KOPT-K1 (cell line): ENCODE measurements around the gene COQ8A.
"Not testable (repeated sequence)": the region's sequence is repeated elsewhere in the genome, so short reads cannot be mapped to it uniquely, and the experiment has no call there.

Experiments
- H3K27ac ChIP-seq: fragments of 200-600 bp; sonication (generic); 2 replicates; pipeline ENCODE4 v1.5.1; 2016; ENCODE audit warnings: antibody characterized with exemption, mild to moderate bottlenecking, low read depth, low read length; ENCODE audit not compliant: poor library complexity, severe bottlenecking
- H3K36me3 ChIP-seq: fragments of 200-600 bp; sonication (generic); 2 replicates; pipeline ENCODE4 v1.5.1; 2017; ENCODE audit warnings: antibody characterized with exemption, mild to moderate bottlenecking, low read length, moderate library complexity; ENCODE audit not compliant: insufficient read depth
- H3K9me3 ChIP-seq: fragments of 200-600 bp; sonication (generic); 2 replicates; pipeline ENCODE4 v1.5.1; 2017; ENCODE audit warnings: antibody characterized with exemption, low read length, mild to moderate bottlenecking; ENCODE audit not compliant: insufficient read depth, poor library complexity, severe bottlenecking

The COQ8A gene

DNA sequence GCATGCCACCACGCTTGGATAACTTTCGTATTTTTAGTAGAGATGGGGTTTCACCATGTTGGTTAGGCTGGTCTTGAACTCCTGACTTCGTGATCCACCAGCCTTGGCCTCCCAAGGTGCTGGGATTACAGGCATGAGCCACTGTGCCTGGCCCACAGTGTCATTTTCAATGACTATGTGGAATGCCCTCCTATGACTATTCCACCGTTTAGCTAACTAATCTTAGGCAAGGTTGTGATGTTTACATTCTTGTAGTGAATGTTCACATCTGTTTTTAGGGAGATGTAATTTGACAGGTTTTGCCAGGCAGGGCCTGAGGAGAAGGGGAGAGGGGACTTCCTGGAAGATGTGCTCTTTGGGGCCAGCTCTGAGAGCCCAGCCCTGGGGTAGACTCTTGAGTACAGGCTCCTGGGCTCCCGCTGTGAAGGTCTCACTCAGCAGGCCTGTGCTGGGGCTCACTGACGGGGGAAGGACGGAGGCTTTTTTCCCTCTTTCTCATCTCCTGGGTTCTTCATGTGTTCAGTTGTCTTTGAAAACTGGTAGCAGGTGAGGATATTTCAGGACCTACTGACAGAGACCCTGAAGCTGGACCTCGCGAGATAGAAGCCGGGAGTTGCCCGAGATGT lies 13.2 kb downstream of the COQ8A start:
- H3K27ac ChIP-seq: no peak overlapping the region
- H3K9me3 ChIP-seq: peaks cover 12% of the 10 kb centered on the region
- H3K36me3 ChIP-seq: no peaks in the 10 kb centered on the region

DNA sequence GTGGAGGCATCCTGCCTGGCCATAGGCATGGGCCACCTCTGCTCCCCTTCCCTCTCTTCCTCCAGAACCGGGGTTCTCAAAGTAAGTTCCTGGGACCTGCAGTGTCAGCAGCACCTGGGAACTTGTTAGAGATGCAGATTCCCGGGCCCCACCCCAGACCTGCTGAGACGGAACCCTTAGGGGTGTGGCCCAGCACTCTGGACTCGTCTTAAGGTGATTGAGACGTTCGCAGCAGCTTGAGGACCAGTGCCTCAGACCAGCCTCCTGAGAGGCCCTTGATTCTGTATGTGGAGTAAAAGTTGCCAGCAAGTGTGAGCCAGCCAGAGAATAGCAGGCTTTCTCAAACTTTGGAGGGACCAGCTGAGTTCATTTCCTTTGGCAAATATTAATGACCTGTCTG lies 14.2 kb downstream of the COQ8A start:
- peaks cover 22% of the 10 kb centered on the region for H3K9me3 ChIP-seq

DNA sequence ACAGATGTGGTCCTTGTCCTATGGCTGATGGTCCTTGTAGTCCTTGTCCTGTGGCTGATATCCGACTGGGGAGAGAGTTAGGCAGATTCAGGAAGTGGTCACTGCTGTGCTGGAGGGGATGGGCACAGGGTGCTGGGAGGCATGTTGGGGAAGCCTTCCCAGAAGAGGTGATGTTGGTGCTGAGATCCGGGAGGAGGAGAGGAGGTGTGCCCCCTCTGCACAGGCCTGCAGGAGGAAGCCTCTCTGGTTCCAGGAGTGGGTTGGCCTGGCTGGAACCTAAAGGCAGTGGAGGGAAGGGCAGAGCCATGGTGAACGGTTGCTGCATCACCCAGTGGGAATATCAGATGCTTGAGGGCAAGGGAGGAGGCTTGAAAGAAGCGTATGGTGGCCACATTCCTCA lies 14.7 kb downstream of the COQ8A start:
- Histone ChIP-seq H3K36me3 (no peaks in the 10 kb centered on the region), H3K9me3 (peaks cover 26% of the 10 kb centered on the region), H3K27ac (no peak overlapping the region)

More for the DNA sequence above, 14.2 kb downstream of the COQ8A start:
- H3K36me3 ChIP-seq: no peaks in the 10 kb centered on the region
- no peak overlapping the region for H3K27ac ChIP-seq

DNA sequence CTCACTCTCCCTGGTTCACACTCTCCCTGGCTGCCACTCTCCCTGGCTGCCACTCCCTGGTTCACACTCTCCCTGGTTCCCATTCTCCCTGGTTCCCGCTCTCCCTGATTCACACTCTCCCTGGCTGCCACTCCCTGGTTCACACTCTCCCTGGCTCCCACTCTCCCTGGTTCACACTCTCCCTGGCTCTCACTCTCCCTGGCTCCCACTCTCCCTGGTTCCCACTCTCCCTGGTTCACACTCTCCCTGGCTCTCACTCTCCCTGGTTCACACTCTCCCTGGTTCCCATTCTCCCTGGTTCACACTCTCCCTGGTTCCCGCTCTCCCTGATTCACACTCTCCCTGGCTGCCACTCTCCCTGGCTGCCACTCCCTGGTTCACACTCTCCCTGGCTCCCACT lies 15.8 kb downstream of the COQ8A start:
- H3K9me3 ChIP-seq: peaks cover 33% of the 10 kb centered on the region
- H3K27ac ChIP-seq, H3K36me3 ChIP-seq: not testable (repeated sequence)

DNA sequence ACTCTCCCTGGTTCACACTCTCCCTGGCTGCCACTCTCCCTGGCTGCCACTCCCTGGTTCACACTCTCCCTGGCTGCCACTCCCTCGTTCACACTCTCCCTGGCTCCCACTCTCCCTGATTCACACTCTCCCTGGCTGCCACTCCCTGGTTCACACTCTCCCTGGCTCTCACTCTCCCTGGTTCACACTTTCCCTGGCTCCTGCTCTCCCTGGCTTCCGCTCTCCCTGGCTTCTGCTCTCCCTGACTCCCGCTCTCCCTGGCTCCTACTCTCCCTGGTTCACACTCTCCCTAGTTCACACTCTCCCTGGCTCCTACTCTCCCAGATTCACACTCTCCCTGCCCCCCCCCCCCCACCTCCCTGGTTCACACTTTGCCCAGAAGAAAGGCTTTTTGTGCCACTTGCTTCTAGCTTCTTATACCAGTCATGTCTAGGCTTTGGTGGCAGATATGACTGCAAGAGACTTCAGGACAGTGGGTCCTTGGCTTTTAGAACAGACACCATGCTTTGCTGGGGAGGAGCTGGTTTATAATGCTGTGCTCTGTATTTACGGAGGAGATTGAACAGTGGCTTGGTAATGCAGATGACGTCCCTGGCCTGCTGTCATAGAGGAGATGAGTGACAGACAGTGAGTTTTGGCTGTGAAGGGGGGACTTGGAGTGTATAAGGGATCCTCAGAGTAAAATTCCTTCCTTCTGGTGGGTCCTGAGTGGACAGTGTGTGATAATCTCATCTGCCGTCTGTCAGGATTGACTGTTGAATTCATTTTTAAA lies 17.0 kb downstream of the COQ8A start:
- Histone ChIP-seq H3K27ac (no peak overlapping the region), H3K36me3 (no peaks in the 10 kb centered on the region), H3K9me3 (peaks cover 33% of the 10 kb centered on the region)

DNA sequence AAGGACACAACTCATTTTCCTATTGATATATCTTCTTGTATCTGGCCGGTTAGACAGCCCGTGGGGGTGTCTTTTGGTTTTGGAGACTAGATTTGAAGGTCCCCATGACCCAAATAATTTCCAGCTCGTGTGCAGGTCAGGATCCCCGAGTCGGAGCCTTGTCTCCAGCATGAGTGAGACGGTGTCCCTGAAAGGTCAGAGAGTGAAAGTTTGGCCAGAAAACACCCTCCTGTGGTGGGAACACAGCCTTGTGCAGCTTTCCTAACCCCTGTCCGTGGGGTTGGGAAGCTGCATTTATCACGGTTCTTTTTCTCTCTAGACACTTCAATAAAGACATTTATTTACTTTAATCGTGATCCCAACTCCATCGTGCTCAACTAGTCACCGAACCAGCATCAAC lies 17.6 kb downstream of the COQ8A start:
- Histone ChIP-seq H3K9me3 (peaks cover 33% of the 10 kb centered on the region), H3K36me3 (no peaks in the 10 kb centered on the region)

DNA sequence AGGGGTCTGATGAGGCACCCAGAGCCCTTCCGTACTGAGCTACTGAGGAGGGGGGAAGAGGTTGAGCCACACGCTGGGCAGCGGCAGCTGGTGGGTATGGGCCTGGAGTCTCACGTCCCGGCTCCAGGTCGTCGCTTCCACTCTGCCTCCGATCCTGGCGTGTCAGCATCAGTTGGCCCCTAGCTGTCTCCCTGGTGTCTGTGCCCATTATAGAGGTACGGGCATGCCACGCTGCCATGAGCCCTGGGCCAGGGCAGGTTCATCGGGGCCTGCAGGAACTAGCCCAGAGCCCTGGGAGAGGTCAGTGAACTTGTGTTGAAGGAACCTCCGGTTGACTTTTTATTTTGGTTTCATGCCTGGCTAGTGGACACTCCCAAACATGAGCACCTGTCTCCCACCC lies 18.2 kb downstream of the COQ8A start:
- H3K36me3 ChIP-seq: no peaks in the 10 kb centered on the region
- H3K27ac ChIP-seq: no peak overlapping the region
- peaks cover 33% of the 10 kb centered on the region for H3K9me3 ChIP-seq

More for the DNA sequence above, 17.6 kb downstream of the COQ8A start:
- no peak overlapping the region for H3K27ac ChIP-seq

DNA sequence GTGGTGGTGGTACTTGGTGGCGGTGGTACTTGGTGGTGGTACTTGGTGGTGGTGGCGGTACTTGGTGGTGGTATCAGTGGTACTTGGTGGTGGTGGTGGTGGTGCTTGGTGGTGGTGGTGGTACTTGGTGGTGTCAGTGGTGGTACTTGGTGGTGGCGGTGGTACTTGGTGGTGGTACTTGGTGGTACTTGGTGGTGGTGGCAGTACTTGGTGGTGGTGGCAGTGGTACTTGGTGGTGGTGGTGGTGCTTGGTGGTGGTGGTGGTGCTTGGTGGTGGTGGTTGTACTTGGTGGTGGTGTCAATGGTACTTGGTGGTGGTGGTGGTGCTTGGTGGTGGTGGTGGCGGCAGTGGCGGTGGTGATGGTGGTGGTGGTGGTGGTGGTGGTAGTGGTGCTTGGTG lies 20.2 kb downstream of the COQ8A start:
- no peaks in the 10 kb centered on the region for H3K36me3 ChIP-seq
- H3K27ac ChIP-seq: no peak overlapping the region
- H3K9me3 ChIP-seq: peaks cover 33% of the 10 kb centered on the region

DNA sequence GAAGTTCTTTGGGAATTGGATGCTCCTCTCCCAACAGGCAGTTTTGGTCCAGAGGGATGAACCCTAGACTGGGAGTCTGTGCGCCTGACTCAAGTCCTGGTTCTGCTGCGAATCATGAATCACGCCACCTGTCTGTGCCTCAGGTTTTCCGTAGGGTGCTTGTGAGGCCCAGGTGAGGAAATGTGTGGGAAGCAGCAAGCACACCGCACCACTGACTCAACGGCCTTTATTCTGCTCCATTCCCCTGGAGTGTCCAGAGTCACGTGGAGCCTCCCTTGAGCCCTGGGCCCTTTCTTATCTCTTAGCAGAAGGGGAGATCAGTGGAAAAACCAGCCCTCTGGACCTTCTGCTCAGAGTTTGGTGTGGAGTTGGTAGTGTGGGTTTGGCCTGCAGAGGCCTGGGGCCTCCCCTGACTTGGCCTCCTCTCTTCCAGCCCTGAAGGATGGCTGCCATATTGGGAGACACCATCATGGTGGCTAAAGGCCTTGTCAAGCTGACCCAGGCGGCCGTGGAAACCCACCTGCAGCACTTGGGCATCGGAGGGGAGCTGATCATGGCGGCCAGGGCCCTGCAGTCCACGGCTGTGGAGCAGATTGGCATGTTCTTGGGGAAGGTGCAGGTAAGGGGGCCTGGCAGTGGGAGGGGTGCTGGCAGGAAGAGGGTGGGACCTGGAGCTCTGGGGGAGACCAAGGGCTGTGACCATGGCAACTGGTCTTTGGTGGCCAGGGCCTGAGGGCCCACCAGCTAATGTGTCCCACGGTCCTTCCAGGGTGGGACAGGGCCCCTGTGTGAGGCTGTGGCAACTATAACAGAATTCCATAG lies 21.1 kb downstream of the COQ8A start:
- Histone ChIP-seq H3K27ac (no peak overlapping the region), H3K9me3 (peaks cover 33% of the 10 kb centered on the region), H3K36me3 (peaks cover 7% of the 10 kb centered on the region; the same call in 1 of the 2 replicates)

DNA sequence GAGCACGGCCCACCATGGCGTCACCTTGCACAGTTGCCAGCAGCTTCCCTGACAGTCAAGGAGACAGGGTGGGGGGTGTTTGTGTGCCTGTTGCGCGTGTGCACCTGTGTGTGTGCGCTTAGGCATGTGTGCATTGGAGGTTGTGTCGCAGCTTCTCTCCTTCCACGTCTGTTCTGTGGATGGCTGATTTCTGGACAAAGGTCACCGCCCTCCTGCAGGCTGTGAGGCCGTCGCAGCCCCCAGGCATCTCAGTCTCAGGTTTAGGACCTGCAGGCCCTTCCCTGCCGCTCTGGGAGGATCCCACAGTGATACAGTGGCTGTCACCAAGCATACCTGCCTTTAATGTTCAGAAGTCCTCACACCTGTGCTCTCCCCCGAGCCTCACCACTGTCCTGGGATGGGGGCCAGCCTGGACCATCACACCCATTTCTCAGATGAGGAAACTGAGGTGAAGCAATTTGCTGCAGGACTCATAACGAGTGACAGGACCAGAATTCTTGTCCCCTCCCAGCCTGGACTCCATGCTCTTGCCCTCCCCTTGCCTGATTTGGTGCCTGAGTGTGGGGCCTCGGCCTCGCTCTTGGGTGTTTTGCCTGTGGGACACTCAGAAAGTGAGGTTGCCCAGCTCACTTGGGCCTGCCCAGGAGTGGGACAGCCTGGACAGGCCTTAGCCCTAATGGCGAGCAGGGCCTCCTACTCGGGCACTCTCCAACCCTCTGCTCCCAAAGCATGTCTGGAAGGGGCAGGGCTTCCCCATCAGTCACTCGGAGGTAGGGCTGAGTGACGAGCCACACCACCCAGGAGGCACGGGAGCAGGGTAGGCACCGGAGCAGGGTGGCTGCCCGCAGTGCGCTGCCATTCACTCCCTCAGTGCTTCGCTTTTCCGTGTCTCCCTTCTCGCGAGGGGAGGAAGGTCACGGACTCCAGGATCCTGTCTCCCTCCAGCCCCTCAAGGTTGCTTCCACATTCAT lies 22.6 kb downstream of the COQ8A start:
- H3K9me3 ChIP-seq: peaks cover 25% of the 10 kb centered on the region
- H3K27ac ChIP-seq: no peak overlapping the region
- H3K36me3 ChIP-seq: peaks cover 7% of the 10 kb centered on the region; the same call in 1 of the 2 replicates

DNA sequence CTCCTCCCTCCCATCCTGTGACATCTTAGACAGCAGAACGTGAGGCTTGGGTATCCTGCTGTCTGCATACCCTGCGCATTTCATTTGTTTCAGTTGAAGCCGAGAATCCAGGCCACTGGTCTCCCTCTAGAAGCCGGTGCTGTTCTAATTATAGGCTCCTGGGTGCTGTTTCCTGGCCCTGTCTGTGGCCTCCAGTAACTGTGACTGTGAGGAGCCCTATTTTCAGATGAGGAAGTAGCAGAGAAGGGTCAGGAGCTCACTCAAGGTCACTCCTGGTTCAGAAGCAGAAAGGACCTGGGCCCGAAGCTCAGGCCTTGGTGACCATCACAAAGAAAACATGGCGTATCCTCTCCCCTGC lies 24.0 kb downstream of the COQ8A start:
- H3K27ac ChIP-seq: no peak overlapping the region
- H3K36me3 ChIP-seq: peaks cover 7% of the 10 kb centered on the region; the same call in 1 of the 2 replicates
- peaks cover 14% of the 10 kb centered on the region for H3K9me3 ChIP-seq

DNA sequence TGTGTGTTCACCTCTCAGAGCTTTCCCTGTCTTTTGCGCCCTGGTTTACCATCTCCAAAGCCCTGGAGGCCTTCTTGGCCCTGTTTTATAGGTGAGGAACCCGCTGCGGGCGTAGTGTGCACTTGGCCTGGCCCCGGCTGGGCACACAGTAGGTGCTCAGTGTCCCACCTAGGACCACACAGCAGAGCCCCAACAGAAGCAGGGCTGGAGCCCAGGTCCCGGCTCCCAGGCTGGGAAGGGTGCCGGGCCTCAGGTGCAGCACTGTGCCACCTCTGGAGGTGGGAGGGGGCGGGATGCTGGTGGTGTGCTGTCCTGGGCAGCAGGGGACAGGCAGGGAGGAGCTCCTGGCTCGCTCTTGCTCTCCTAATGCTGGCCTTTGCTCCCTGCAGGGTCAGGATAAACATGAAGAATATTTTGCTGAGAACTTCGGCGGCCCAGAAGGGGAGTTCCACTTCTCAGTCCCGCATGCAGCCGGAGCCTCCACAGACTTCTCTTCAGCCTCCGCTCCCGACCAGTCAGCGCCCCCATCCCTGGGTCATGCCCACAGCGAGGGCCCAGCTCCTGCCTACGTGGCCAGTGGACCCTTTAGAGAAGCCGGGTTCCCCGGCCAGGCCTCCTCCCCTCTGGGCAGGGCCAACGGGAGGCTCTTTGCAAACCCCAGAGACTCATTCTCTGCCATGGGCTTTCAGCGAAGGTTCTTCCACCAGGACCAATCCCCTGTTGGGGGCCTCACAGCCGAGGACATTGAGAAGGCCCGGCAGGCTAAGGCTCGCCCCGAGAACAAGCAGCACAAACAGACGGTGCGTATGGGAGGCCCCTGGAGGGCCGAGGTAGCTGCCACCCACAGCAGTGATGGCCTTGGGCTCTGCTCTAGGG lies 24.8 kb downstream of the COQ8A start:
- H3K36me3 ChIP-seq: peaks cover 7% of the 10 kb centered on the region; the same call in 1 of the 2 replicates
- no peak overlapping the region for H3K27ac ChIP-seq
- H3K9me3 ChIP-seq: peaks cover 6% of the 10 kb centered on the region

DNA sequence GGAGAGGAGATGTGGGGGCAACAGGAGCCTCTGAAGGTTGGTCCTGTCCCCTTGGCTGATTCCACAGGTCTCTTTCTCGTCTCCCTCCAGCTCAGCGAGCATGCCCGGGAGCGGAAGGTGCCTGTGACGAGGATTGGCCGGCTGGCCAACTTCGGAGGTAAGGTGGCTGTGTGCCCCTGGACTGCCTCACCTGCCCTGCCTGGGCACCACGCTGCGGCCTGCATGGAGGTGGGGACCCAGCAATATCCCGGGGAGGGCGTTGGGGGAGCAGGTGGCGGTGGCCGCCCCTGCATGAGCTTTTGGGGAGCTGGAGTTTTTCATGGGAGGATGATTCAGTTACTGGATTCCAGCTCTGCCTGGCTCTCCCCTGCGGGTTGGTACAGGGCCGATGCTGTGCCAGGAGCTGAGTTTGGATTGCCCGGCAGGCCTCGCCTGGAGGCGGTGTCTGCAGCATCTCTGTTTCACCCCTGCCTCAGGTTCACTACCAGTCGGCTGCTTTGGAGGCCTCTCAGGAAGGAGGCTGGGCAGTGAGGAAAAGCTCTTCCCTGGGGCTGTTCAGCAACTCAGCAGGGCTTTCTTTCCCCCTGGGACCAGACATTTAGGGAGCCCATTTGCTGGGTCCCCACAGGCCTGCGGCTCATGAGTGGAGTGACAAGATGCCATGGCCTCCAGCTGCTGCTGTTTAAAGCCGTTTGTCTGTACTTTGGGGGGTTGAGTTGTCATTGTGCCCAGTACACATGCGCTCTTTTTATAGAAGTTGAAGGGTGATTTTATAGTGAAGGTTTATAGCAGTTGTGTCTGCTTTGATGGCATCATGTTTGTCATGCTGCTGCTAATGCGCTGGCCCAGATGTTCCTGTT lies 25.7 kb downstream of the COQ8A start:
- peaks cover 7% of the 10 kb centered on the region; the same call in 1 of the 2 replicates for H3K36me3 ChIP-seq
- H3K27ac ChIP-seq: no peak overlapping the region
- H3K9me3 ChIP-seq: no peaks in the 10 kb centered on the region
